Right cardiac atrium (tissue), 5 donors: Measurements from ENCODE around the gene MCOLN1. TPM values are rescaled to one million over a fixed set of nuclear protein-coding genes. Genes with fewer than 3 reads are reported as not detected.
A peak's percentile ranks its signal among the peaks of the same experiment; 100 is the strongest.

Experiments
- ATAC-seq, 2 donors: fragments of 200-7000 bp; cut with Tn5 transposase; one replicate each; pipeline versions ENCODE4 v1.8.0 to v1.9.1; 2020; ENCODE audit warnings: moderate library complexity in 2 of 2, mild to moderate bottlenecking in 1 of 2
- DNase-seq, 3 donors: peaks; one replicate each; pipeline ENCODE4 v3.0.0-alpha.2; 2020
- H3K27ac ChIP-seq: one replicate; pipeline ENCODE4 v1.5.1; 2013; ENCODE audit warnings: mild to moderate bottlenecking, low read length, control low read depth, moderate library complexity
- H3K27me3 ChIP-seq: one replicate; pipeline ENCODE4 v1.6.1; 2013; ENCODE audit not compliant: control insufficient read depth, insufficient read depth
- H3K4me1 ChIP-seq: one replicate; pipeline ENCODE4 v1.6.1; 2013; ENCODE audit warnings: low read length; ENCODE audit not compliant: control insufficient read depth, insufficient read depth
- H3K4me3 ChIP-seq: one replicate; pipeline ENCODE4 v1.5.1; 2013; ENCODE audit warnings: low read length, control low read depth
- H3K9me3 ChIP-seq: one replicate; pipeline ENCODE4 v1.6.1; 2013; ENCODE audit warnings: low read length; ENCODE audit not compliant: control insufficient read depth
- WGBS: extraction: QIAGEN DNeasy Blood & Tissue Kit; methylation state at CpG from one replicate; pipeline ENCODE4 v1.1.7; 2013; 5-methylcytosine and 5-hydroxymethylcytosine counted together
- intact Hi-C, 4 donors: fragments of 100-400 bp; cut with DNase I; formaldehyde crosslinking; loops; one replicate each; pipeline versions ENCODE4 v1.11.0 to v1.14.0; 2022 to 2023
- polyA plus RNA-seq: library from polyadenylated mRNA; stranded (reverse); fragments of 200-250 nt; gene quantifications from one replicate; pipeline ENCODE4 v1.2.3, GENCODE V29; 2013
- total RNA-seq, 4 donors: library from RNA; stranded (reverse); fragmentation: NEBNext Ultra II Directional; extraction: Animal tissue kit (Norgen Biotek cat#: 25700); gene quantifications; one replicate each; pipeline ENCODE4 v1.2.1, GENCODE V29; 2021
- donor health status: healthy with polysubstance abuse.
- donor health status: DM: no; HTN: yes; CAD: no.
- donor health status: DM: no; HTN: no; CAD: no.
- donor health status: DM: no; HTN: yes; CAD: no; lungs with severe emphysema.
- donor health status: DM: yes; HTN: yes; CAD: no.

Gene MCOLN1
- total and polyA plus RNA-seq, 5 donors, result 19.5 to 24.4 (median 21.3) TPM

DNA sequence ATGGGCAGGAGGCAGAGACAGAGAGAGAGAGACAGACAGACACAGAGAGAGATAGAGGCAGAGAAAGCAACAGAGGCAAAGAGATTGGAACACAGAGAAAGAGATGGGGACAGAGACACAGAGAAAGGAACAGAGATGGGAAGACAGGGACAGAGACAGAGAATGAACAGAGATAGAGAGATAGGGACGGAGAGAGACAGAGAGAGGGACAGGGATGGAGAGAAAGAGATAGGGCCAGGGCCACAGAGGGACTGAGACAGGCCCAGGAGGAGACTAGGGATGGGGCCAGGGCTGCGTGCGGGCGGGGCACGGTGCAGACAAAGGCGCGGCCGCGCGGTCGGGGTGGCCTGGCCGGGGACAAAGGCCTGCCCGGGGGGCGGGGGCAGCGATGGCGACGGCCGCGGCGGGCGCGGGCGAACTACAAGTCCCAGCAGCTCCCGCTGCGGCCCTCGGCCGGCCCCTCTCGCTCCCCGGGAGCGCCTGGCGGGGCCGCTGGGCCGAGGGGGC, 6.7 kb upstream of the MCOLN1 start, which contains the start of gene ZNF358:
ZNF358 (plus strand) TSS at position 459 of the 507 bp plus-strand sequence. CDS start 3,140 bp downstream, outside the sequence.
- peak within 1 kb of the TSS; percentile 93 for H3K27ac ChIP-seq
- intact Hi-C loops, result no loop called here
- WGBS, result under 1% methylated on average over 33 of the region's 33 CpGs
- peak within 1 kb of the TSS; percentile 97 for H3K4me3 ChIP-seq
- H3K4me1 ChIP-seq, result peaks cover 7% of the 10 kb centered on the region
- no peaks in the 10 kb centered on the region for H3K27me3 ChIP-seq
- DNase-seq (peak; percentile 86 to 95 (median 95)), ATAC-seq (peak; percentile 88 to 90)
- no peaks in the 10 kb centered on the region for H3K9me3 ChIP-seq

DNA sequence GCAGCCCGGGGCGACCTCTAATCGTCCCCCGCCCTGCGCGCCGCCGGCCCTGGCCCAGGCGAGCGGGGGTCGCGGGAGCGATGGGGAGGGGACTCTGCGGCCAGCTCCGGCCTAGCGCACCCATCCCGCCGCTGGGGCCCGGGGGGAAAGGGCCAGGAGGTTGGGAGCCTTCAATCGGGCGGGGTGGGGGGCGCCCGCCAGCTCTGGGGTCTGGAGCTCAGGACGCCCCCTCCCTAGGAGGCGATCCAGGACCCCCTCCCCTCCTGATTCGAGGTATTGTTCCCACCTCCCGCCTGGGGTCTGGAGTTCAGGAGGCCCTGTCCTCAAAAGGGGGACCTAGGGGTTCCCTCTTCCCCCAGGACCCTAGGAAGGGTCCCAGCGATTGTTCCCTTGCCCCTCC, 6.1 kb upstream of the MCOLN1 start:
- ATAC-seq (no peak), DNase-seq (peak in 1 of 3 donors; percentile 74)
- intact Hi-C loops, result no loop called here
- Histone ChIP-seq H3K27me3 (no peaks in the 10 kb centered on the region), H3K27ac (peak overlapping the region; percentile 83), H3K4me3 (peak overlapping the region; percentile 97), H3K9me3 (no peaks in the 10 kb centered on the region), H3K4me1 (peaks cover 7% of the 10 kb centered on the region)
- WGBS, result 2% methylated on average over 28 of the region's 28 CpGs

DNA sequence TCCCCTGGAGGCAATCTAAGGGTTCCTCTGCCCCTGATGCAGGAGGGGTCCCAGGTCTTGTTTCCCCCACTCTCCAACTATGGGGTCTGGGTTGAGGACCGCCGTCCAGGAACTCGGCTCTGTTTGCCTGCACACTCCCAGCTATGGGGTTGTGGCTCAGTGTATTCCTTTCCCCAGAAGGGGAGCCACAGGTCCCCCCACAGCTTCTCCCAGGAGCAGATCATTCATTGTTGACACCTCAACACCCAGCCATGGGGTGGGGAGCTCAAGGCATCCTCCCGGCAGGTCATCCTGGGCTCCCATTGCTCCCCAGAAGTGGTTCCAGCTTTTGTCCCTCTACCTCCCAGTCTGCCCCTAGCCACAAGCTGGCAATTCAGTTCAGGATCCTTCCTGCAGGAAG, 5.5 kb upstream of the MCOLN1 start:
- intact Hi-C loops, result no loop called here
- Histone ChIP-seq H3K27ac (peak overlapping the region; percentile 83), H3K4me1 (peaks cover 10% of the 10 kb centered on the region), H3K27me3 (no peaks in the 10 kb centered on the region), H3K4me3 (peak overlapping the region; percentile 97), H3K9me3 (no peaks in the 10 kb centered on the region)
- ATAC-seq (no peak), DNase-seq (peak in 1 of 3 donors; percentile 29)
- WGBS, result 40% methylated on average over 4 of the region's 4 CpGs

DNA sequence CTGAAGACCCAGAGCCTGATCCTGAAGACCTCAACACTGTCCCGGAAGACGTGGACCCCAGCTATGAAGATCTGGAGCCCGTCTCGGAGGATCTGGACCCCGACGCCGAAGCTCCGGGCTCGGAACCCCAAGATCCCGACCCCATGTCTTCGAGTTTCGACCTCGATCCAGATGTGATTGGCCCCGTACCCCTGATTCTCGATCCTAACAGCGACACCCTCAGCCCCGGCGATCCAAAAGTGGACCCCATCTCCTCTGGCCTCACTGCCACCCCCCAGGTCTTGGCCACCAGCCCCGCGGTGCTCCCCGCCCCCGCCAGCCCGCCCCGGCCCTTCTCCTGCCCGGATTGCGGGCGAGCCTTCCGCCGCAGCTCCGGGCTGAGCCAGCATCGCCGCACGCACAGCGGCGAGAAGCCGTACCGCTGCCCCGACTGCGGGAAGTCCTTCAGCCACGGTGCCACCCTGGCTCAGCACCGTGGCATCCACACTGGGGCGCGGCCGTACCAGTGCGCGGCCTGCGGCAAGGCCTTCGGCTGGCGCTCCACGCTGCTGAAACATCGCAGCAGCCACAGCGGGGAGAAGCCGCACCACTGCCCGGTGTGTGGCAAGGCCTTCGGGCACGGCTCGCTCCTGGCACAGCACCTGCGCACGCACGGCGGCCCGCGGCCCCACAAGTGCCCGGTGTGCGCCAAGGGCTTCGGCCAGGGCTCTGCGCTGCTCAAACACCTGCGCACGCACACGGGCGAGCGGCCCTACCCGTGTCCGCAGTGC, 2.9 kb upstream of the MCOLN1 start:
- H3K4me3 ChIP-seq, result no peak overlapping the region
- H3K27ac ChIP-seq, result no peak overlapping the region
- no peaks in the 10 kb centered on the region for H3K9me3 ChIP-seq
- WGBS, result 97% methylated on average over 74 of the region's 74 CpGs
- H3K4me1 ChIP-seq, result peaks cover 14% of the 10 kb centered on the region
- ATAC-seq (no peak), DNase-seq (peak in 2 of 3 donors; percentile 60 to 63)
- intact Hi-C loops, result loop anchor here in 1 of 4 donors (10.0 kb wide), 1 partner anchor 125 kb away; no protein-coding TSS in a partner anchor
- H3K27me3 ChIP-seq, result no peaks in the 10 kb centered on the region

DNA sequence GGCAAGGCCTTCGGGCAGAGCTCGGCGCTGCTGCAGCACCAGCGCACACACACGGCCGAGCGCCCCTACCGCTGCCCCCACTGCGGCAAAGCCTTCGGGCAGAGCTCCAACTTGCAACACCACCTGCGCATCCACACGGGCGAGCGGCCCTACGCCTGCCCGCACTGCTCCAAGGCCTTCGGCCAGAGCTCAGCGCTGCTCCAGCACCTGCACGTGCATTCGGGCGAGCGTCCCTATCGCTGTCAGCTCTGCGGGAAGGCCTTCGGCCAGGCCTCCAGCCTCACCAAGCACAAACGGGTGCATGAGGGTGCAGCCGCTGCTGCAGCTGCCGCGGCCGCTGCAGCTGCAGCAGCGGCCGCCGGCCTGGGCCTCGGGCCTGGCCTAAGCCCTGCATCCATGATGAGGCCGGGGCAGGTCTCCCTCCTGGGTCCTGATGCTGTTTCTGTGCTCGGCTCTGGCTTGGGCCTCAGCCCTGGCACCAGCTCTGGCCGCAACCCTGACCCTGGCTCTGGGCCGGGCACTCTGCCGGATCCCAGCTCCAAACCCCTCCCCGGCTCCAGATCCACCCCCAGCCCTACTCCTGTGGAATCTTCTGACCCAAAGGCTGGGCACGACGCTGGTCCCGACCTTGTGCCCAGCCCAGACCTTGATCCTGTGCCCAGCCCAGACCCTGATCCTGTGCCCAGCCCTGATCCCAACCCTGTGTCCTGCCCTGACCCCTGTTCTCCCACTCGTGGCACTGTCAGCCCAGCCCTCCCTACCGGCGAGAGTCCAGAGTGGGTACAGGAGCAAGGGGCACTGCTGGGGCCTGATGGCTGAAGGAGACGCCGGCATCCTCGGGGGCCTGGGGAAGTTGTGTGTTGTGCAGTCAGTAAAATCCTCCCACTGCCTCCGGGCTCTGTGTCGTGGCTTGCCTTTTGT, 2.0 kb upstream of the MCOLN1 start:
- WGBS, result 89% methylated on average over 51 of the region's 51 CpGs
- DNase-seq (peak in 2 of 3 donors; percentile 55 to 56), ATAC-seq (no peak)
- no peaks in the 10 kb centered on the region for H3K27me3 ChIP-seq
- intact Hi-C loops, result loop anchor here in 1 of 4 donors (10.0 kb wide), 1 partner anchor 126 kb away; no protein-coding TSS in a partner anchor
- H3K27ac ChIP-seq, result no peak overlapping the region
- no peaks in the 10 kb centered on the region for H3K9me3 ChIP-seq
- peaks cover 11% of the 10 kb centered on the region for H3K4me1 ChIP-seq
- no peak overlapping the region for H3K4me3 ChIP-seq

DNA sequence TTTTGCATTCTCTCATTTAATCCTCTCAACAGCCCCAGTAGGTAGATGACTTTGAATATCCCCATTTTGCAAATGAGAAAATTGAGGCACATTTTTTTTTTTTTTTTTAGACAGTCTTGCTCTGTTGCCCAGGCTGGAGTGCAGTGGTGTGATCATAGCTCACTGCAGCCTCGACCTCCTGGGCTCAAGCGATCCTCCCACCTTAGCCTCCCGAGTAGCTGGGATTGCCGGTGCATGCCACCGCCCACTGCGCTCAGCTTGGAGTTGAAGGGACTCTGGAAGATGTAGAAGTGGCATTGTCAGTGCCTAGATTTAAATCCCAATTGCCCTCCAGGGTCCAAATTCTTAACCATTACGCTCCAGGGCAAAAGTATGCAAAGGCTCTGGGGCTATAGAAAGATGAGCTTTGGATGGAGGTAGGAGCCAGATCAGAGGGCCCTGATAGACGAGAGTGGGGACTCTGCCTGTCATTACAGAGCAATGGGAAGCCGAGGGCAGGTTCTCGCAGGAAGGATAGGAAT, 813 bp upstream of the MCOLN1 start:
- peak overlapping the region; percentile 34 for H3K27ac ChIP-seq
- DNase-seq, result peak in 2 of 3 donors; percentile 45 to 50
- intact Hi-C loops, result loop anchor here in 1 of 4 donors (10.0 kb wide), 1 partner anchor 127 kb away; no protein-coding TSS in a partner anchor

DNA sequence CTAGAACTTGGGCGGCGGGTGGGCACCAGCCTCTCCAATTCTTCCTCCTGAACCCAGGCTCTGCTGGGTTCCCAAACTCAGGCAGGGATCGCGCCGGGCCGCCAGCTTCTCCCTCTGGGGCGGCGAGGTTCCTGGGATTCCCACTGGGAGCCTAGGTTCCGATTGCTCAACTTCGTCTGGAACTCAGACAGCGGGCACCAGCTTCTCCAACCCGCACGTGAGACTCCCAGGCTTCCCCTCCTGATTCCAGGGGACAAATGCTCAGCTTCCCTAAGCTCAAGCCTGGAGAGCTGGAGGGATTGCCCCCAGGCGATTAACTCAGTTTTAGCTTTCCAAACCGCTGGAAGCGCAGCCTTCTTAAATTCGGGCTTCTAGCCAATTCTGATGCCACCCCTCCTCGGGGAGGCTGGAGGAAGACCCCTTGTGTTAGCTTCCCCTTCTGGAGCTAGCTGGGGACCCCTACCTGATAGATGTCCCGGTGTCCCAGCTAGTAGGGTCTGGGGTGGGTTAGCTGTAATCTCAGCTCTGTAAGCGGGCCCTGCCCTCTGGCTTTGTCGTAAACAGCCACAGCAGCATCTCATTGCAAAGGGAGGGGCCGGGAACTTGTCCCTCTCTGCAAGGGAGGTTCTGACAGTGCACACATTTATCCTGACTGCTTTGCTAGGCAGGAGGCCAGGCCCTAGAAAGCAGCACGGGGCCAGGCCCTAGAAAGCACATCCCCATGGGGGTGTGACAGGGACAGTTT, 671 bp downstream of the MCOLN1 start:
- ATAC-seq, result no peak
- peak overlapping the region; percentile 81 for H3K4me3 ChIP-seq
- 7% methylated on average over 23 of the region's 23 CpGs for WGBS
- H3K27ac ChIP-seq, result no peak overlapping the region
- DNase-seq, result peak in 1 of 3 donors; percentile 69
- no peaks in the 10 kb centered on the region for H3K9me3 ChIP-seq
- no peaks in the 10 kb centered on the region for H3K27me3 ChIP-seq
- peaks cover 8% of the 10 kb centered on the region for H3K4me1 ChIP-seq
- intact Hi-C loops, result loop anchor here in 1 of 4 donors (10.0 kb wide), 1 partner anchor 128 kb away; no protein-coding TSS in a partner anchor

More for the DNA sequence above, 813 bp upstream of the MCOLN1 start:
- WGBS, result 47% methylated on average over 10 of the region's 10 CpGs
- Histone ChIP-seq H3K27me3 (no peaks in the 10 kb centered on the region), H3K4me3 (peak overlapping the region; percentile 36), H3K9me3 (no peaks in the 10 kb centered on the region), H3K4me1 (peaks cover 11% of the 10 kb centered on the region)
- ATAC-seq, result no peak

DNA sequence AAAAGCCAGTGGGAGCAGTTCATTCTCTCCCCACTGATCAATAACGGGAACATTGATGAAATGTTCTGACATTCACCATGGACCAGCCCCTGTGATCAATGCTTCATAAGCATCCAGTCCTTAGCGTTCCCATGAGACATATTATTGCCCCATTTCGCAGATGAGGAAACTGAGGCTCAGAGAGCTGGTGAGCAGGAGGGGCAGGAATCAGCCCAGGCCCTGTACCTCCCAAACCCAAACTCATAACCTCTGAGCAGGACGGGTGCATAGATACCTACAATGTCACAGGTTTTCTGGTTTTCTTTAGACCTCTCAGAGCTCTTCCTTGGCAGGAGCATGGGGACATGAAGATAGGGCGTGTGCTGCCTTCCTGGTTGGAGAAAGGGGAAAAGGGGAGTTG, 2.1 kb downstream of the MCOLN1 start:
- no peak overlapping the region for H3K27ac ChIP-seq
- H3K4me3 ChIP-seq, result no peak overlapping the region
- WGBS, result 94% methylated on average over 5 of the region's 5 CpGs
- H3K4me1 ChIP-seq, result peaks cover 8% of the 10 kb centered on the region
- intact Hi-C loops, result loop anchor here in 1 of 4 donors (10.0 kb wide), 1 partner anchor 130 kb away; no protein-coding TSS in a partner anchor
- no peak for DNase-seq
- H3K9me3 ChIP-seq, result no peaks in the 10 kb centered on the region
- no peak for ATAC-seq
- no peaks in the 10 kb centered on the region for H3K27me3 ChIP-seq

DNA sequence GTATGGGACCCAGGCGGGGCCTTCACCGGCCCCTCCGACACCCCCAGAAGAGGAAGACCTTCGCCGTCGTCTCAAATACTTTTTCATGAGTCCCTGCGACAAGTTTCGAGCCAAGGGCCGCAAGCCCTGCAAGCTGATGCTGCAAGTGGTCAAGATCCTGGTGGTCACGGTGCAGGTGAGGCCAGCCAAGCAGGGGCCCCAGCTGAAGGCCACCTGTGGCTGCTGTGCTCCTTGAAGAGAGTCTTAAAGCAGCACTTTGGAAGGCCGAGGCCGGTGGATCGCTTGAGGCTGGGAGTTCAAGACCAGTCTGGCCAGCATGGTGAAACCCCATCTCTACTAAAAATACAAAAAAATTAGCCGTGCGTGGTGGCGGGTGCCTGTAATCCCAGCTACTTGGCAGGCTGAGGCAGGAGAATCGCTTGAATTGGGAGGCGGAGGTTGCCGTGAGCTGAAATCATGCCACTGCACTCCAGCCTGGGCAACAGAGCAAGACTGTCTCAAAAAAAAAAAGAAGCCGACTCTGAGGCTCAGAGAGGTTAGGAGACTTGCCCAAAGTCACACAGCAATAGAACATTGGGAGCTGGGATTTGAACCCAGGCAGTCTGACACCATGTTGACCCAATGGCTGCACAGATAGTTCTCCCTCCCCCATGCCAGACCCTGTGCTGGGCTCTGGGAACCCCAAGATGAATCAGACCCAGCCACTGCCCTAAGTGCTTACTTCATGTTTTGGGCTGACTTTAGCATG, 2.7 kb downstream of the MCOLN1 start:
- Histone ChIP-seq H3K9me3 (no peaks in the 10 kb centered on the region), H3K27me3 (no peaks in the 10 kb centered on the region), H3K4me3 (no peak overlapping the region), H3K27ac (no peak overlapping the region), H3K4me1 (peaks cover 8% of the 10 kb centered on the region)
- intact Hi-C loops, result loop anchor here in 1 of 4 donors (10.0 kb wide), 1 partner anchor 130 kb away; no protein-coding TSS in a partner anchor
- DNase-seq (peak in 1 of 3 donors; percentile 37), ATAC-seq (no peak)
- 95% methylated on average over 20 of the region's 20 CpGs for WGBS
